SK-N-SH treated with all-trans-retinoic acid at 6 μM for 48 hours (cell line): ENCODE measurements around the gene CCDC39.
"Not testable (repeated sequence)": the region's sequence is repeated elsewhere in the genome, so short reads cannot be mapped to it uniquely, and the experiment has no call there.

ENCODE experiments used
- ATAC-seq: fragments of 200-7000 bp; cut with Tn5 transposase; 3 replicates; pipeline ENCODE4 v1.9.1; 2020; ENCODE audit warnings: mild to moderate bottlenecking, moderate library complexity
- ARNTL ChIP-seq: fragments of 450-650 bp; formaldehyde crosslinking; IDR thresholded peaks from 2 replicates; pipeline ENCODE4 v1.5.0; 2020; ENCODE audit warnings: low read depth, mild to moderate bottlenecking, moderate library complexity, borderline replicate concordance
- BACH2 ChIP-seq: fragments of 250-450 bp; sonication (Bioruptor Pico); IDR thresholded peaks from 2 replicates; pipeline ENCODE4 v1.9.0; 2021; ENCODE audit warnings: mild to moderate bottlenecking, borderline replicate concordance
- CSDC2 ChIP-seq: fragments of 250-450 bp; sonication (Bioruptor Pico); IDR thresholded peaks from 2 replicates; pipeline ENCODE4 v1.5.0; 2020; ENCODE audit warnings: mild to moderate bottlenecking, moderate library complexity
- ESRRG ChIP-seq: fragments of 250-450 bp; sonication (Bioruptor Pico); IDR thresholded peaks from 2 replicates; pipeline ENCODE4 v1.6.1; 2021; ENCODE audit warnings: mild to moderate bottlenecking
- GLIS3 ChIP-seq: fragments of 250-450 bp; sonication (Bioruptor Pico); IDR thresholded peaks from 2 replicates; pipeline ENCODE4 v1.5.0; 2020; ENCODE audit warnings: mild to moderate bottlenecking, moderate library complexity
- ISL1 ChIP-seq: fragments of 250-450 bp; sonication (Bioruptor Pico); IDR thresholded peaks from 2 replicates; pipeline ENCODE4 v2.1.2; 2022; ENCODE audit warnings: mild to moderate bottlenecking, moderate library complexity
- OSR1 ChIP-seq: fragments of 250-450 bp; sonication (Bioruptor Pico); IDR thresholded peaks from 2 replicates; pipeline ENCODE4 v1.8.0; 2022; ENCODE audit warnings: moderate library complexity, mild to moderate bottlenecking, inconsistent platforms
- RARB ChIP-seq: fragments of 250-450 bp; sonication (Bioruptor Pico); IDR thresholded peaks from 2 replicates; pipeline ENCODE4 v1.8.0; 2021; ENCODE audit warnings: mild to moderate bottlenecking, moderate library complexity
- TCF4 ChIP-seq: fragments of 250-450 bp; sonication (Bioruptor Pico); IDR thresholded peaks from 2 replicates; pipeline ENCODE4 v1.8.0; 2021; ENCODE audit warnings: mild to moderate bottlenecking, moderate library complexity, borderline replicate concordance
- TOX ChIP-seq: fragments of 250-450 bp; sonication (Bioruptor Pico); IDR thresholded peaks from 2 replicates; pipeline ENCODE4 v1.8.0; 2021; ENCODE audit warnings: mild to moderate bottlenecking, moderate library complexity, borderline replicate concordance
- ZFP30 ChIP-seq: fragments of 450-650 bp; formaldehyde crosslinking; IDR thresholded peaks from 2 replicates; pipeline ENCODE4 v1.5.0; 2022; ENCODE audit warnings: mild to moderate bottlenecking, moderate library complexity
- ZNF565 ChIP-seq: fragments of 450-650 bp; formaldehyde crosslinking; conservative IDR thresholded peaks from 2 replicates; pipeline ENCODE4 v1.5.0; 2020; ENCODE audit warnings: low read depth, mild to moderate bottlenecking, moderate library complexity
- ZNF8 ChIP-seq: fragments of 450-650 bp; formaldehyde crosslinking; IDR thresholded peaks from 2 replicates; pipeline ENCODE4 v1.5.0; 2020; ENCODE audit warnings: mild to moderate bottlenecking, moderate library complexity
- TF ChIP-seq, protein P1 (sequence below): fragments of 250-450 bp; sonication (Bioruptor Pico); IDR thresholded peaks from 2 replicates; pipeline ENCODE4 v1.8.0; 2021; ENCODE audit warnings: low read depth, mild to moderate bottlenecking, moderate library complexity, borderline replicate concordance
- TF ChIP-seq, protein P2 (sequence below): fragments of 250-450 bp; sonication (Bioruptor Pico); IDR thresholded peaks from 2 replicates; pipeline ENCODE4 v1.8.0; 2020; ENCODE audit warnings: mild to moderate bottlenecking, moderate library complexity, borderline replicate concordance
- TF ChIP-seq, protein P3 (sequence below): fragments of 250-450 bp; sonication (Bioruptor Pico); IDR thresholded peaks from 2 replicates; pipeline ENCODE4 v1.5.1; 2021; ENCODE audit warnings: mild to moderate bottlenecking, moderate library complexity
- TF ChIP-seq, protein P4 (sequence below): fragments of 250-450 bp; sonication (Bioruptor Pico); IDR thresholded peaks from 2 replicates; pipeline ENCODE4 v1.5.0; 2020; ENCODE audit warnings: mild to moderate bottlenecking, moderate library complexity
- TF ChIP-seq, protein P5 (sequence below): fragments of 250-450 bp; sonication (Bioruptor Pico); IDR thresholded peaks from 2 replicates; pipeline ENCODE4 v1.5.1; 2020; ENCODE audit warnings: low read depth, mild to moderate bottlenecking, moderate library complexity

CCDC39 gene

DNA sequence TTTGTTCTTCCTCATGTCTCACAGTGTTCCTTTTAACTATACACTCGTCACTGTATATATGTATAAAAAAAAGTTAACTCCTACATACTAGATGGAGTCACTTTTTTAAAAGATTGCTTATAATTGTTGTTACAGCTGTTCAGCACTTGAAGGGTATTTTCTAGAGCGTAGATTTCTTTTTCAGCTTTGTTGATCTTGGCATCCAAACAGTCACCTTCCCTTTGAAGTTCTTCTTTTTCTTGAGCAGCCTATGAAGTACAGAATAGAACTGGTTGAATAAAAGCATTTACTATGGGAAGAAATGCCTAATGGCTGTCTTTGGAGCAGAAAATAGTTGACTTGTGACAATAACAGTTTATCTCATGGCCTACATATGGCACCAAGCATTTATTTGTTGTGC is 59.6 kb downstream of the CCDC39 start:
- no peak for TF ChIP-seq ISL1 (CRISPR knock-in tag)
- no peak for TF ChIP-seq RARB (CRISPR knock-in tag)
- ATAC-seq, result no peak

DNA sequence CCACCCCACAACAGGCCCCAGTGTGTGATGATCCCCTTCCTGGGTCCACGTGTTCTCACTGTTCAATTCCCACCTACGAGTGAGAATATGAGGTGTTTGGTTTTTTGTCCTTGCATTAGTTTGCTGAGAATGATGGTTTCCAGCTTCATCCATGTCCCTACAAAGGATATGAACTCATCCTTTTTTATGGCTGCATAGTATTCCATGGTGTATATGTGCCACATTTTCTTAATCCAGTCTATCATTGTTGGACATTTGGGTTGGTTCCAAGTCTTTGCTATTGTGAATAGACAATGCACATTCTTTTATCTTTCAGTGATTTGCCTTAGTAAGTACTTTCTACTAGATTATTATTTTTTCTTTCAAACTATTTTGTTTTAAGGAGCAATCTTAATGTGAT is 60.7 kb downstream of the CCDC39 start:
- not testable (repeated sequence) for ATAC-seq

DNA sequence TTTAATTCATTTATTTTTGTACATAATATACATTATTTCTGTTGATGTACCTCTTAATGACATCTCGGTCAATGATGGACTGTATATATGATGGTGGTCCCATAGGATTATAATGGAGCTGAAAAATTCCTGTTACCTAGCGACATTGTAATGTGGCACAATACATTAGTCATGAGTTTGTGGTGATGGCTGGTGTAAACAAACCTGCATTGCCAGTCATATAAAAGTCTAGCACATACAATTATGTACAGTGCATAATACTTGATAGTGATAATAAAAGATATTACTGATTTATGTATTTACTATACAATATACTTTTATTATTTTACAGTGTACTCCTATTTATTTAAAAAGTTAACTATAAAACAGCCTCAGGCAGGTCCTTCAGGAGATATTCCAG is 62.2 kb downstream of the CCDC39 start:
- no peak for ATAC-seq
- TF ChIP-seq OSR1 (CRISPR knock-in tag) (no peak), TOX (CRISPR knock-in tag) (no peak), GLIS3 (no peak), TCF4 (CRISPR knock-in tag) (no peak), ISL1 (CRISPR knock-in tag) (no peak), CSDC2 (no peak)
- TF ChIP-seq, protein P1, sequence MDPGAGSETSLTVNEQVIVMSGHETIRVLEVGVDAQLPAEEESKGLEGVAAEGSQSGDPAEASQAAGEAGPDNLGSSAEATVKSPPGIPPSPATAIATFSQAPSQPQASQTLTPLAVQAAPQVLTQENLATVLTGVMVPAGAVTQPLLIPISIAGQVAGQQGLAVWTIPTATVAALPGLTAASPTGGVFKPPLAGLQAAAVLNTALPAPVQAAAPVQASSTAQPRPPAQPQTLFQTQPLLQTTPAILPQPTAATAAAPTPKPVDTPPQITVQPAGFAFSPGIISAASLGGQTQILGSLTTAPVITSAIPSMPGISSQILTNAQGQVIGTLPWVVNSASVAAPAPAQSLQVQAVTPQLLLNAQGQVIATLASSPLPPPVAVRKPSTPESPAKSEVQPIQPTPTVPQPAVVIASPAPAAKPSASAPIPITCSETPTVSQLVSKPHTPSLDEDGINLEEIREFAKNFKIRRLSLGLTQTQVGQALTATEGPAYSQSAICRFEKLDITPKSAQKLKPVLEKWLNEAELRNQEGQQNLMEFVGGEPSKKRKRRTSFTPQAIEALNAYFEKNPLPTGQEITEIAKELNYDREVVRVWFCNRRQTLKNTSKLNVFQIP (CRISPR knock-in tag), result no peak
- TF ChIP-seq, protein P2, sequence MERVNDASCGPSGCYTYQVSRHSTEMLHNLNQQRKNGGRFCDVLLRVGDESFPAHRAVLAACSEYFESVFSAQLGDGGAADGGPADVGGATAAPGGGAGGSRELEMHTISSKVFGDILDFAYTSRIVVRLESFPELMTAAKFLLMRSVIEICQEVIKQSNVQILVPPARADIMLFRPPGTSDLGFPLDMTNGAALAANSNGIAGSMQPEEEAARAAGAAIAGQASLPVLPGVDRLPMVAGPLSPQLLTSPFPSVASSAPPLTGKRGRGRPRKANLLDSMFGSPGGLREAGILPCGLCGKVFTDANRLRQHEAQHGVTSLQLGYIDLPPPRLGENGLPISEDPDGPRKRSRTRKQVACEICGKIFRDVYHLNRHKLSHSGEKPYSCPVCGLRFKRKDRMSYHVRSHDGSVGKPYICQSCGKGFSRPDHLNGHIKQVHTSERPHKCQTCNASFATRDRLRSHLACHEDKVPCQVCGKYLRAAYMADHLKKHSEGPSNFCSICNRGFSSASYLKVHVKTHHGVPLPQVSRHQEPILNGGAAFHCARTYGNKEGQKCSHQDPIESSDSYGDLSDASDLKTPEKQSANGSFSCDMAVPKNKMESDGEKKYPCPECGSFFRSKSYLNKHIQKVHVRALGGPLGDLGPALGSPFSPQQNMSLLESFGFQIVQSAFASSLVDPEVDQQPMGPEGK (CRISPR knock-in tag), result no peak

DNA sequence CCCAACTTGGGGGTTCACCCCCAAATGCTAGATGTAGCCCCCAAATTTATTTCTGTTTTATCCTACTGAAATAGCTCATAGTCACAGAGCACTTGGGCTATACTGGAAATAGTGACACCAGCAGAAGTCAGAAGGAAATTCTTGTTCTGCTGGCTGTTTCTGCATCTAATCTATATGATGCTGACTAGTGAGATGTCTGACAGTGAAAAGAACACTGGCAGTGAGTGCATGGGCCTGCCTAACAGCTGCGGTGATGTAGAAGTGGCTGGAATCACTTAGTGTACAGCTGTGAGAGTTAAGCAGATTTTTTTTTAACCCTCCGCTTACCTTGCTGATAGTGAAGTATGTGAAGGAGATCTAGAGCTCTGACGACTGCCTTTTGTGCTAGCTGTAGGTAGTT is 63.3 kb downstream of the CCDC39 start:
- TF ChIP-seq, protein P2 (CRISPR knock-in tag), result no peak
- TF ChIP-seq ISL1 (CRISPR knock-in tag), result no peak
- no peak for ATAC-seq

DNA sequence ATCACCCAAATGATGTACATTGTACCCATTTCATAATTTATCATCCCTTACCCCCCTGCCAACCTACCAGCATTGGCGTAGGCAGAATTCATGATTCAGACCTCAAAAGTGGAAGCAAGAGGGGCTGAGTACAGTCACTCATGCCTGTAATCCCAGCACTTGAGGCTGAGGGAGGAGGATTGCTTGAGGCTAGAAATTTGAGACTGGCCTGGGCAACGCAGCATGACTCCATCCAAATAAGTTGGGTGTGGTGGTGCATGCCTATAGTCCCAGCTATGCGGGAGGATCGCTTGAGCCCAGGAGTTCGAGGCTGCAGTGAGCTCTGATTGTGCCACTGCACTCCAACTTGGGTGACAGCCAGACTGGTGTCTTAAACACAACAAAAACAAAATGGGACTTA is 66.9 kb downstream of the CCDC39 start:
- no peak for TF ChIP-seq ESRRG (CRISPR knock-in tag)
- no peak for TF ChIP-seq BACH2 (CRISPR knock-in tag)
- no peak for TF ChIP-seq ARNTL
- no peak for TF ChIP-seq GLIS3
- TF ChIP-seq ISL1 (CRISPR knock-in tag), result no peak
- TF ChIP-seq, protein P3, sequence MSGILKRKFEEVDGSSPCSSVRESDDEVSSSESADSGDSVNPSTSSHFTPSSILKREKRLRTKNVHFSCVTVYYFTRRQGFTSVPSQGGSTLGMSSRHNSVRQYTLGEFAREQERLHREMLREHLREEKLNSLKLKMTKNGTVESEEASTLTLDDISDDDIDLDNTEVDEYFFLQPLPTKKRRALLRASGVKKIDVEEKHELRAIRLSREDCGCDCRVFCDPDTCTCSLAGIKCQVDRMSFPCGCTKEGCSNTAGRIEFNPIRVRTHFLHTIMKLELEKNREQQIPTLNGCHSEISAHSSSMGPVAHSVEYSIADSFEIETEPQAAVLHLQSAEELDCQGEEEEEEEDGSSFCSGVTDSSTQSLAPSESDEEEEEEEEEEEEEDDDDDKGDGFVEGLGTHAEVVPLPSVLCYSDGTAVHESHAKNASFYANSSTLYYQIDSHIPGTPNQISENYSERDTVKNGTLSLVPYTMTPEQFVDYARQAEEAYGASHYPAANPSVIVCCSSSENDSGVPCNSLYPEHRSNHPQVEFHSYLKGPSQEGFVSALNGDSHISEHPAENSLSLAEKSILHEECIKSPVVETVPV (CRISPR knock-in tag), result no peak
- TF ChIP-seq, protein P4, sequence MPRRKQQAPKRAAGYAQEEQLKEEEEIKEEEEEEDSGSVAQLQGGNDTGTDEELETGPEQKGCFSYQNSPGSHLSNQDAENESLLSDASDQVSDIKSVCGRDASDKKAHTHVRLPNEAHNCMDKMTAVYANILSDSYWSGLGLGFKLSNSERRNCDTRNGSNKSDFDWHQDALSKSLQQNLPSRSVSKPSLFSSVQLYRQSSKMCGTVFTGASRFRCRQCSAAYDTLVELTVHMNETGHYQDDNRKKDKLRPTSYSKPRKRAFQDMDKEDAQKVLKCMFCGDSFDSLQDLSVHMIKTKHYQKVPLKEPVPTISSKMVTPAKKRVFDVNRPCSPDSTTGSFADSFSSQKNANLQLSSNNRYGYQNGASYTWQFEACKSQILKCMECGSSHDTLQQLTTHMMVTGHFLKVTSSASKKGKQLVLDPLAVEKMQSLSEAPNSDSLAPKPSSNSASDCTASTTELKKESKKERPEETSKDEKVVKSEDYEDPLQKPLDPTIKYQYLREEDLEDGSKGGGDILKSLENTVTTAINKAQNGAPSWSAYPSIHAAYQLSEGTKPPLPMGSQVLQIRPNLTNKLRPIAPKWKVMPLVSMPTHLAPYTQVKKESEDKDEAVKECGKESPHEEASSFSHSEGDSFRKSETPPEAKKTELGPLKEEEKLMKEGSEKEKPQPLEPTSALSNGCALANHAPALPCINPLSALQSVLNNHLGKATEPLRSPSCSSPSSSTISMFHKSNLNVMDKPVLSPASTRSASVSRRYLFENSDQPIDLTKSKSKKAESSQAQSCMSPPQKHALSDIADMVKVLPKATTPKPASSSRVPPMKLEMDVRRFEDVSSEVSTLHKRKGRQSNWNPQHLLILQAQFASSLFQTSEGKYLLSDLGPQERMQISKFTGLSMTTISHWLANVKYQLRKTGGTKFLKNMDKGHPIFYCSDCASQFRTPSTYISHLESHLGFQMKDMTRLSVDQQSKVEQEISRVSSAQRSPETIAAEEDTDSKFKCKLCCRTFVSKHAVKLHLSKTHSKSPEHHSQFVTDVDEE (CRISPR knock-in tag), result no peak
- ATAC-seq, result no peak; the same call in 2 of the 3 replicates

DNA sequence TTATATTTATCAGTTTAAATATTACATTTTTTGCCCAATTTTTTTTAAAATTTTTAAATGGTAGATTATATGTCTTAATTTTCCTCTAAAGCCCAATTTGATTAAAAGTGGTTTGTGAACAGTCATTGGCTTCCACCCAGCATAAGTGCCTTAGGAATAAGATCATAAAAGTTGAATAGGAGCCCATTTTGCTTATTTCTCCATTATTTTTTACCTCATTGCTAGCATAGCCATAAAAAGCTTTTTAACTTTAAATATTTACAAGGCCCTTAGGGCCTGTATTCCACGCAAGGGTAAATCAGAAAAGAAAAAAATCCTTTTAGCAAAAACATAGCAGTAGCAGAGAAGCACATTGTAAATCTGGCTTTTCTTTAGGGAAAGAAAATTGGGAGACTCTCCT is 68.3 kb downstream of the CCDC39 start:
- no peak for ATAC-seq
- TF ChIP-seq, protein P5, sequence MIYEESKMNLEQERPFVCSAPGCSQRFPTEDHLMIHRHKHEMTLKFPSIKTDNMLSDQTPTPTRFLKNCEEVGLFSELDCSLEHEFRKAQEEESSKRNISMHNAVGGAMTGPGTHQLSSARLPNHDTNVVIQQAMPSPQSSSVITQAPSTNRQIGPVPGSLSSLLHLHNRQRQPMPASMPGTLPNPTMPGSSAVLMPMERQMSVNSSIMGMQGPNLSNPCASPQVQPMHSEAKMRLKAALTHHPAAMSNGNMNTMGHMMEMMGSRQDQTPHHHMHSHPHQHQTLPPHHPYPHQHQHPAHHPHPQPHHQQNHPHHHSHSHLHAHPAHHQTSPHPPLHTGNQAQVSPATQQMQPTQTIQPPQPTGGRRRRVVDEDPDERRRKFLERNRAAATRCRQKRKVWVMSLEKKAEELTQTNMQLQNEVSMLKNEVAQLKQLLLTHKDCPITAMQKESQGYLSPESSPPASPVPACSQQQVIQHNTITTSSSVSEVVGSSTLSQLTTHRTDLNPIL (CRISPR knock-in tag), result no peak
- TF ChIP-seq ZNF8 (CRISPR knock-in tag), result no peak
- TF ChIP-seq TOX (CRISPR knock-in tag), result no peak
- no peak for TF ChIP-seq ZFP30 (CRISPR knock-in tag)
- TF ChIP-seq, protein P2 (CRISPR knock-in tag), result no peak
- no peak for TF ChIP-seq GLIS3
- no peak for TF ChIP-seq RARB (CRISPR knock-in tag)
- no peak for TF ChIP-seq ZNF565
- TF ChIP-seq, protein P3 (CRISPR knock-in tag), result no peak
